MM.1S (cell line): ENCODE measurements around the gene GALNT12.

Experiments used
- CTCF ChIP-seq: fragments of 300-600 bp; sonication (generic); IDR thresholded peaks from 2 replicates; pipeline ENCODE4 v1.5.1; 2016; ENCODE audit warnings: antibody characterized with exemption, low read length, mixed read lengths
- EZH2 ChIP-seq: fragments of 300-600 bp; sonication (generic); optimal IDR thresholded peaks from 2 replicates; pipeline ENCODE3; 2017; ENCODE audit warnings: low read depth, mild to moderate bottlenecking, antibody characterized with exemption, low read length, mixed read lengths
- EZH2phosphoT487 ChIP-seq: fragments of 300-600 bp; sonication (generic); IDR thresholded peaks from 2 replicates; pipeline ENCODE4 v1.6.1; 2018; ENCODE audit warnings: antibody characterized with exemption, low read length

DNA sequence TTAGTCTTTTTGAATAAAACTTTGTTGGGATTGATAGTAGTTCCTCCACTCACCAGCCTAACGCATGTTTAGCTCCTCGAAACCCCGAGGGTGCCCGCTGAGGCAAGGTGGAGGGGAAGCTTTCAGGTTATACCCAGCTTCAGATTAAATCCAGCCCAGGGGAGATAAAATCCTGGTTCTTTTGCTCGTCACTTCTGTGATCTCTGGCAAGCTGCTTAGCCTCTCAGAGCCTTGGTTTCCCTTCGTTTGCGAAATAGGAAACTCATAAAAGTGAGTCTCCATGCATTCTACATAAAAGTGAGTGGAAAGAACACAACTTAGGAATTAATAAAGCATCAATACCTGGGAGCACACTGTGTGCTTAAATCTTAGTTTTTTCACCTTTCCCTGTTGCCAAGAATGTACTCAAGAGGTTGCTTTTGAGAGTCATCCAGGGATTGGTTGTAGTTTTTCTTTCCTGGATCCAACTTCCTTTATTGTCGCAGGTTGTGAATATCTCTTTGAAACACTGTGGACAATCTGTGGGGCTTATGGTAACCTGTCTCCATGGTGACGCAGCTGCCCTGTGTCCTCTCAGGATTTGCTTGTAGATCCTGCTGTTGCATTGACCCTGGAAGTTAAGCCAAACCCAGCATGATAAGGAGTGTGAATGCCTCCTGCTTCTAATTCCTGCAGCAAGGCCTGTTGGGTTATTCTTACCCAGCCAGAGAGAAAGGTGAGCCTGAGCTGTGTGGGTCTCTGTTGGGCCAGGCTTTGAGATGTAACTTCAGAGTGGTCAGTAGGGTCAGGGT lies 2.0 kb downstream of the GALNT12 start:
- TF ChIP-seq CTCF (no peak), EZH2 (no peak), EZH2phosphoT487 (no peak)
